Testis (tissue), 3 donors: ENCODE data around the gene C2orf81. TPM values are rescaled to one million over a fixed set of nuclear protein-coding genes. Genes with fewer than 3 reads are reported as not detected.
A peak's percentile ranks its signal among the peaks of the same experiment; 100 is the strongest.

Experiments used
- DNase-seq: peaks from one replicate; pipeline ENCODE4 v3.0.0-alpha.2; 2019
- H3K27ac ChIP-seq, 2 donors: fragments of 200-600 bp; sonication (generic); one replicate each; pipeline ENCODE4 v1.5.1; 2019
- H3K27me3 ChIP-seq: fragments of 200-600 bp; sonication (generic); one replicate; pipeline ENCODE4 v1.5.1; 2019
- H3K36me3 ChIP-seq: fragments of 200-600 bp; sonication (generic); one replicate; pipeline ENCODE4 v1.5.1; 2017; ENCODE audit warnings: low read depth; ENCODE audit errors: missing control alignments
- H3K4me1 ChIP-seq: fragments of 200-600 bp; sonication (generic); one replicate; pipeline ENCODE4 v1.5.1; 2019
- H3K4me3 ChIP-seq, 2 donors: fragments of 200-600 bp; sonication (generic); one replicate each; pipeline ENCODE4 v1.5.1; 2017 to 2019
- H3K9me3 ChIP-seq: fragments of 200-600 bp; sonication (generic); one replicate; pipeline ENCODE4 v1.5.1; 2017
- POLR2A ChIP-seq: fragments of 450-650 bp; IDR thresholded peaks from one replicate; pipeline ENCODE4 v1.6.1; 2017; ENCODE audit warnings: antibody characterized with exemption, mild to moderate bottlenecking, moderate library complexity
- WGBS, 2 donors: methylation state at CpG; one replicate each; pipeline ENCODE4 v1.1.5; 2018; 5-methylcytosine and 5-hydroxymethylcytosine counted together
- intact Hi-C: fragments of 100-400 bp; cut with DNase I; formaldehyde crosslinking; loops from one replicate; pipeline ENCODE4 v1.15.1; 2023; ENCODE audit warnings: low total_unique reads
- polyA plus RNA-seq: library from polyadenylated mRNA; stranded (reverse); fragments of 350-450 nt; fragmentation: Illumina TruSeq; extraction: RNeasy Lipid Tissue Mini Kit (QIAGEN cat#74804); gene quantifications from one replicate; pipeline ENCODE4 v1.2.3, GENCODE V29; 2014; ENCODE audit warnings: low read depth, low replicate concordance; ENCODE audit not compliant: insufficient read depth
- total RNA-seq, 2 donors: library from RNA; depleted of rRNA; stranded (reverse); fragments of >200 nt; gene quantifications; one replicate each; pipeline ENCODE4 v1.2.3, GENCODE V29; 2016
- TF ChIP-seq, protein P1 (sequence below), 3 experiments: fragments of 450-650 bp in 2 of 3; fragments of 200-600 bp in 1 of 3; sonication (generic) in 1 of 3; IDR thresholded peaks; one replicate each; pipeline ENCODE4 v1.5.1; 2016 to 2019; ENCODE audit warnings: antibody characterized with exemption in 3 of 3, mild to moderate bottlenecking in 2 of 3, moderate library complexity in 1 of 3

Gene C2orf81
- total and polyA plus RNA-seq, 3 donors from 2014 or later: 10.4 to 23.1 (median 15.7) TPM

GRCh38 chr2:74373221-74373676 lies 48.2 kb downstream of the C2orf81 start:
- peak; percentile 94 for DNase-seq
- peaks cover 6% of the 10 kb centered on the region for H3K36me3 ChIP-seq
- intact Hi-C loops: no loop called here
- H3K27ac ChIP-seq: peak overlapping the region; percentile 69 to 79
- H3K9me3 ChIP-seq: no peaks in the 10 kb centered on the region
- H3K4me1 ChIP-seq: peaks cover 10% of the 10 kb centered on the region
- peak overlapping the region; percentile 29 to 55 for H3K4me3 ChIP-seq
- H3K27me3 ChIP-seq: no peaks in the 10 kb centered on the region
- whole genome bisulfite sequencing, 2 donors: 24 to 49% methylated on average over 5 of the region's 5 CpGs
- TF ChIP-seq, protein P1, sequence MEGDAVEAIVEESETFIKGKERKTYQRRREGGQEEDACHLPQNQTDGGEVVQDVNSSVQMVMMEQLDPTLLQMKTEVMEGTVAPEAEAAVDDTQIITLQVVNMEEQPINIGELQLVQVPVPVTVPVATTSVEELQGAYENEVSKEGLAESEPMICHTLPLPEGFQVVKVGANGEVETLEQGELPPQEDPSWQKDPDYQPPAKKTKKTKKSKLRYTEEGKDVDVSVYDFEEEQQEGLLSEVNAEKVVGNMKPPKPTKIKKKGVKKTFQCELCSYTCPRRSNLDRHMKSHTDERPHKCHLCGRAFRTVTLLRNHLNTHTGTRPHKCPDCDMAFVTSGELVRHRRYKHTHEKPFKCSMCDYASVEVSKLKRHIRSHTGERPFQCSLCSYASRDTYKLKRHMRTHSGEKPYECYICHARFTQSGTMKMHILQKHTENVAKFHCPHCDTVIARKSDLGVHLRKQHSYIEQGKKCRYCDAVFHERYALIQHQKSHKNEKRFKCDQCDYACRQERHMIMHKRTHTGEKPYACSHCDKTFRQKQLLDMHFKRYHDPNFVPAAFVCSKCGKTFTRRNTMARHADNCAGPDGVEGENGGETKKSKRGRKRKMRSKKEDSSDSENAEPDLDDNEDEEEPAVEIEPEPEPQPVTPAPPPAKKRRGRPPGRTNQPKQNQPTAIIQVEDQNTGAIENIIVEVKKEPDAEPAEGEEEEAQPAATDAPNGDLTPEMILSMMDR (IDR thresholded peaks at IDR 0.05): no peak
- no peak for TF ChIP-seq POLR2A

- no peaks in the 10 kb centered on the region for H3K27me3 ChIP-seq
- H3K4me3 ChIP-seq: peak overlapping the region in 1 of 2 donors; percentile 55
- H3K27ac ChIP-seq: peak overlapping the region; percentile 60 to 79
- peaks cover 8% of the 10 kb centered on the region for H3K36me3 ChIP-seq
- DNase-seq: no peak
- no peak for TF ChIP-seq POLR2A
- TF ChIP-seq, protein P1 (IDR thresholded peaks at IDR 0.05): no peak
- no peaks in the 10 kb centered on the region for H3K9me3 ChIP-seq
- intact Hi-C loops: no loop called here
- H3K4me1 ChIP-seq: peaks cover 10% of the 10 kb centered on the region
- 64 to 82% methylated on average over 6 of the region's 6 CpGs for WGBS, 2 donors
Observed at GRCh38 chr2:74372674-74373073, 48.7 kb downstream of the C2orf81 start.

GRCh38 chr2:74371421-74371820 lies 50.0 kb downstream of the C2orf81 start:
- WGBS, 2 donors: 85 to 88% methylated on average over 9 of the region's 9 CpGs
- DNase-seq: no peak
- Histone ChIP-seq H3K27me3 (no peaks in the 10 kb centered on the region), H3K9me3 (no peaks in the 10 kb centered on the region), H3K27ac (no peak overlapping the region), H3K4me3 (peak overlapping the region in 1 of 2 donors; percentile 55), H3K4me1 (peaks cover 13% of the 10 kb centered on the region), H3K36me3 (peaks cover 8% of the 10 kb centered on the region)
- no peak for TF ChIP-seq POLR2A
- TF ChIP-seq, protein P1 (IDR thresholded peaks at IDR 0.05): no peak
- intact Hi-C loops: no loop called here

DNA sequence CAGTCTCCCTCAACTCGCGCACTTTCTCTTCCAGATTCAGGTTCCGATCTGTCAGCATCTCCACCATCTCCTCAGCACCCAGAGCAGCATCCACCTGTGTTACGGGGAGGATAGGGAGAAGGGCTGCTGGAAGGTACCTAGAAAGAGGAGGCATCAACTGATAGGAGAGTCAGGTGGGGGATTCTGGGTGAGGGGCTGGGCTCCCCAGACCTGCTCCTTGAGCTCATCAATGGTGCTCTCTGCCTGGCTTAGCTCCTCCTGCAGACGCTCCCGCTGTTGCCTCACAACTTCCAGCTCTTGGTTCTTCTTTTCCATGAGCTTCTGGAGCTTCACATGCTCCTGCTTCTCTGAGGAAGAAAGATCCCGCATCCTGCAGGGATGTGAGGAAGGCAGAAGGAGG lies 51.4 kb downstream of the C2orf81 start:
- 96 to 97% methylated on average over 7 of the region's 7 CpGs for WGBS, 2 donors
- intact Hi-C loops: no loop called here
- no peak for DNase-seq
- no peaks in the 10 kb centered on the region for H3K27me3 ChIP-seq
- no peak for TF ChIP-seq POLR2A
- TF ChIP-seq, protein P1 (IDR thresholded peaks at IDR 0.05): no peak
- no peak overlapping the region for H3K27ac ChIP-seq
- peaks cover 8% of the 10 kb centered on the region for H3K36me3 ChIP-seq
- no peak overlapping the region for H3K4me3 ChIP-seq
- H3K4me1 ChIP-seq: peaks cover 25% of the 10 kb centered on the region
- H3K9me3 ChIP-seq: no peaks in the 10 kb centered on the region

DNA sequence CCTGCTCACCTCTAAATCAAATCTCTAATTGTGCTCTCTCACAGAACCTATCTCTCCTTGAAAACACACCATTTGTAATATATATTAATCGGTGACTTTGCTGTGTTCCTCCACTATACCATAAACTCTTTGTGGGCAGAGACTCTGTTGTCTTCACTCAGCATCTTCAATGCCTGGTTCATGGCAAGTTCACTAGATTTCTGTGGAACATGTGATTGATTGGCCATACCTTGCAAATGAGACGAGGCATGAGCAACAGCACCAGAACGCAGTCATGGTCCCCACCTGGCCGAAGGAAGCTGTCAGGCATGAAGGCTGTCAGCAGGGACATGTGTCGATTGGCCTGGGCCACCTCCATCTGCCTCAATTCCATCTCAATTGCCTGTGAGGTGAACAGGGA lies 52.9 kb downstream of the C2orf81 start:
- H3K27ac ChIP-seq: no peak overlapping the region
- WGBS, 2 donors: 92 to 93% methylated on average over 4 to 5 of the region's 5 CpGs
- no peak overlapping the region for H3K4me3 ChIP-seq
- peaks cover 8% of the 10 kb centered on the region for H3K36me3 ChIP-seq
- no peaks in the 10 kb centered on the region for H3K27me3 ChIP-seq
- H3K4me1 ChIP-seq: peaks cover 25% of the 10 kb centered on the region
- H3K9me3 ChIP-seq: no peaks in the 10 kb centered on the region
- no peak for DNase-seq
- intact Hi-C loops: no loop called here
- no peak for TF ChIP-seq POLR2A
- TF ChIP-seq, protein P1 (IDR thresholded peaks at IDR 0.05): no peak
